H1 (cell line): ENCODE results near the gene RAI14. TPM values are rescaled to one million over a fixed set of nuclear protein-coding genes. Genes with fewer than 3 reads are reported as not detected.

Experiments used
- GABPA ChIP-seq: IDR thresholded peaks from 2 replicates; pipeline ENCODE4 v1.6.1; 2011; ENCODE audit warnings: mild to moderate bottlenecking, low read length, moderate library complexity, borderline replicate concordance; ENCODE audit not compliant: insufficient read depth
- SIN3A ChIP-seq, 2 experiments: IDR thresholded peaks in 1 of 2; conservative IDR thresholded peaks in 1 of 2; 2 replicates each; pipeline ENCODE4 v1.6.1; 2011 to 2012; ENCODE audit warnings: low read length in 2 of 2, improper control_type of control experiment in 1 of 2, low read depth in 1 of 2, mild to moderate bottlenecking in 1 of 2
- polyA plus RNA-seq, 7 experiments: library from polyadenylated mRNA; depleted of rRNA in 3 of 7; stranded (reverse) in 5 of 7; unstranded in 2 of 7; fragments of >200 nt in 5 of 7; fragments of 200-250 nt in 2 of 7; gene quantifications; 1 replicate in 5 of 7; 2 replicates in 1 of 7; 4 replicates in 1 of 7; pipeline versions ENCODE4 v1.2.1 to v1.2.3, GENCODE V29; 2011 to 2013; ENCODE audit warnings: missing spikeins in 2 of 7, mixed read lengths in 2 of 7
- total RNA-seq: library from RNA; stranded (reverse); fragmentation: NEBNext Ultra II Directional; extraction: Animal tissue kit (Norgen Biotek cat#: 25700); gene quantifications from 2 replicates; pipeline ENCODE4 v1.2.1, GENCODE V29; 2021
- TF ChIP-seq, protein P1 (sequence below): fragments of 300-600 bp; sonication (generic); IDR thresholded peaks from 2 replicates; pipeline ENCODE4 v1.7.1; 2012; ENCODE audit warnings: low read length, moderate library complexity, mild to moderate bottlenecking, inconsistent platforms; ENCODE audit not compliant: insufficient replicate concordance

RAI14 gene
- total and polyA plus RNA-seq, 2 of the 8 experiments (the other 6 are each of a cell fraction or from before 2014, with no cell fraction given), result 48.4 to 210 TPM

DNA sequence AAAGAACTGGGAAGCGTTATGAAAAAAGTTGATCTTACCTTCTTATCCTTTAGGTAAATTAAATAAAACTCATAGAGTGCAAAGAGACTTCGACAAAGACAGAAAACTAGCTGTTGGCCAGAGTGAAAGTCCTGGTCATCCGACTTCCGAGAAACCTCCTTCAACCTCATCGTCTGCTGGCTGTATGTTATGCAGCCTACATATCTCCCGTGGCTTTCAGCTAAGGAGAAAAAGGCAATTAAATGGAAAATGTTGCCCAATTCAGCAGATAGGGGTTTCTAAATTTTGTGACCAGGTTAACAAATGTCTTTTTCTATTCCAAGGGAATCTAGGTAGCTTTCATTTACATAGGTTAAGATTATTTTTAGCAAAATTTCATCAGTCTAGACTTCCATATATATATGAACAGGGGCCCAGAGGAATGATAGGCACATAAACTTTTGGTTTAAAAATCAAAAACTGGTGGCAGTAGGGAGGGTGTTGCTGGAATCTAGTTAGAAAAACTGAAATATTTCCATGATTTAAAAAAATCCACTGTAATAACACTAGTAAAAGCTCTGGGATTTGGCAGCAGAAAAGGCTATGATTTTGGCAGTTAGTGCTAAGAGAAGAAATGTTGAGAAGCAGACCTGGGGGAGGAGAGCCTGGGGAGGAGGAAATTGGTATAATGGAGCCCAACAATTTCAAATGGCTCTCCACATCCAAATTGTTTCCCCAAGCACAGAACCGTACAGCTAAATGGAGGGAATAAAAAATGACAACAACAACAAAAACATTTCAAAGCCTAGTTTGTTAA, 32.1 kb downstream of the RAI14 start (continued):
- TF ChIP-seq, protein P1, sequence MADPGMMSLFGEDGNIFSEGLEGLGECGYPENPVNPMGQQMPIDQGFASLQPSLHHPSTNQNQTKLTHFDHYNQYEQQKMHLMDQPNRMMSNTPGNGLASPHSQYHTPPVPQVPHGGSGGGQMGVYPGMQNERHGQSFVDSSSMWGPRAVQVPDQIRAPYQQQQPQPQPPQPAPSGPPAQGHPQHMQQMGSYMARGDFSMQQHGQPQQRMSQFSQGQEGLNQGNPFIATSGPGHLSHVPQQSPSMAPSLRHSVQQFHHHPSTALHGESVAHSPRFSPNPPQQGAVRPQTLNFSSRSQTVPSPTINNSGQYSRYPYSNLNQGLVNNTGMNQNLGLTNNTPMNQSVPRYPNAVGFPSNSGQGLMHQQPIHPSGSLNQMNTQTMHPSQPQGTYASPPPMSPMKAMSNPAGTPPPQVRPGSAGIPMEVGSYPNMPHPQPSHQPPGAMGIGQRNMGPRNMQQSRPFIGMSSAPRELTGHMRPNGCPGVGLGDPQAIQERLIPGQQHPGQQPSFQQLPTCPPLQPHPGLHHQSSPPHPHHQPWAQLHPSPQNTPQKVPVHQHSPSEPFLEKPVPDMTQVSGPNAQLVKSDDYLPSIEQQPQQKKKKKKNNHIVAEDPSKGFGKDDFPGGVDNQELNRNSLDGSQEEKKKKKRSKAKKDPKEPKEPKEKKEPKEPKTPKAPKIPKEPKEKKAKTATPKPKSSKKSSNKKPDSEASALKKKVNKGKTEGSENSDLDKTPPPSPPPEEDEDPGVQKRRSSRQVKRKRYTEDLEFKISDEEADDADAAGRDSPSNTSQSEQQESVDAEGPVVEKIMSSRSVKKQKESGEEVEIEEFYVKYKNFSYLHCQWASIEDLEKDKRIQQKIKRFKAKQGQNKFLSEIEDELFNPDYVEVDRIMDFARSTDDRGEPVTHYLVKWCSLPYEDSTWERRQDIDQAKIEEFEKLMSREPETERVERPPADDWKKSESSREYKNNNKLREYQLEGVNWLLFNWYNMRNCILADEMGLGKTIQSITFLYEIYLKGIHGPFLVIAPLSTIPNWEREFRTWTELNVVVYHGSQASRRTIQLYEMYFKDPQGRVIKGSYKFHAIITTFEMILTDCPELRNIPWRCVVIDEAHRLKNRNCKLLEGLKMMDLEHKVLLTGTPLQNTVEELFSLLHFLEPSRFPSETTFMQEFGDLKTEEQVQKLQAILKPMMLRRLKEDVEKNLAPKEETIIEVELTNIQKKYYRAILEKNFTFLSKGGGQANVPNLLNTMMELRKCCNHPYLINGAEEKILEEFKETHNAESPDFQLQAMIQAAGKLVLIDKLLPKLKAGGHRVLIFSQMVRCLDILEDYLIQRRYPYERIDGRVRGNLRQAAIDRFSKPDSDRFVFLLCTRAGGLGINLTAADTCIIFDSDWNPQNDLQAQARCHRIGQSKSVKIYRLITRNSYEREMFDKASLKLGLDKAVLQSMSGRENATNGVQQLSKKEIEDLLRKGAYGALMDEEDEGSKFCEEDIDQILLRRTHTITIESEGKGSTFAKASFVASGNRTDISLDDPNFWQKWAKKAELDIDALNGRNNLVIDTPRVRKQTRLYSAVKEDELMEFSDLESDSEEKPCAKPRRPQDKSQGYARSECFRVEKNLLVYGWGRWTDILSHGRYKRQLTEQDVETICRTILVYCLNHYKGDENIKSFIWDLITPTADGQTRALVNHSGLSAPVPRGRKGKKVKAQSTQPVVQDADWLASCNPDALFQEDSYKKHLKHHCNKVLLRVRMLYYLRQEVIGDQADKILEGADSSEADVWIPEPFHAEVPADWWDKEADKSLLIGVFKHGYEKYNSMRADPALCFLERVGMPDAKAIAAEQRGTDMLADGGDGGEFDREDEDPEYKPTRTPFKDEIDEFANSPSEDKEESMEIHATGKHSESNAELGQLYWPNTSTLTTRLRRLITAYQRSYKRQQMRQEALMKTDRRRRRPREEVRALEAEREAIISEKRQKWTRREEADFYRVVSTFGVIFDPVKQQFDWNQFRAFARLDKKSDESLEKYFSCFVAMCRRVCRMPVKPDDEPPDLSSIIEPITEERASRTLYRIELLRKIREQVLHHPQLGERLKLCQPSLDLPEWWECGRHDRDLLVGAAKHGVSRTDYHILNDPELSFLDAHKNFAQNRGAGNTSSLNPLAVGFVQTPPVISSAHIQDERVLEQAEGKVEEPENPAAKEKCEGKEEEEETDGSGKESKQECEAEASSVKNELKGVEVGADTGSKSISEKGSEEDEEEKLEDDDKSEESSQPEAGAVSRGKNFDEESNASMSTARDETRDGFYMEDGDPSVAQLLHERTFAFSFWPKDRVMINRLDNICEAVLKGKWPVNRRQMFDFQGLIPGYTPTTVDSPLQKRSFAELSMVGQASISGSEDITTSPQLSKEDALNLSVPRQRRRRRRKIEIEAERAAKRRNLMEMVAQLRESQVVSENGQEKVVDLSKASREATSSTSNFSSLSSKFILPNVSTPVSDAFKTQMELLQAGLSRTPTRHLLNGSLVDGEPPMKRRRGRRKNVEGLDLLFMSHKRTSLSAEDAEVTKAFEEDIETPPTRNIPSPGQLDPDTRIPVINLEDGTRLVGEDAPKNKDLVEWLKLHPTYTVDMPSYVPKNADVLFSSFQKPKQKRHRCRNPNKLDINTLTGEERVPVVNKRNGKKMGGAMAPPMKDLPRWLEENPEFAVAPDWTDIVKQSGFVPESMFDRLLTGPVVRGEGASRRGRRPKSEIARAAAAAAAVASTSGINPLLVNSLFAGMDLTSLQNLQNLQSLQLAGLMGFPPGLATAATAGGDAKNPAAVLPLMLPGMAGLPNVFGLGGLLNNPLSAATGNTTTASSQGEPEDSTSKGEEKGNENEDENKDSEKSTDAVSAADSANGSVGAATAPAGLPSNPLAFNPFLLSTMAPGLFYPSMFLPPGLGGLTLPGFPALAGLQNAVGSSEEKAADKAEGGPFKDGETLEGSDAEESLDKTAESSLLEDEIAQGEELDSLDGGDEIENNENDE, result no peak
- TF ChIP-seq SIN3A (conservative IDR thresholded peaks at IDR 0.05 in 1 of 2, IDR thresholded peaks at IDR 0.05 in 1 of 2; ENCODE audit: low read depth in 1 of 2, low read length in 2 of 2), result no peak
- TF ChIP-seq GABPA, result no peak
